ENCODE measurements around the gene LOXHD1. TPM values are rescaled to one million over a fixed set of nuclear protein-coding genes. Genes with fewer than 3 reads are reported as not detected.

Gene LOXHD1
- total RNA-seq, 1 experiment from 2014 or later = 25.5 TPM

DNA sequence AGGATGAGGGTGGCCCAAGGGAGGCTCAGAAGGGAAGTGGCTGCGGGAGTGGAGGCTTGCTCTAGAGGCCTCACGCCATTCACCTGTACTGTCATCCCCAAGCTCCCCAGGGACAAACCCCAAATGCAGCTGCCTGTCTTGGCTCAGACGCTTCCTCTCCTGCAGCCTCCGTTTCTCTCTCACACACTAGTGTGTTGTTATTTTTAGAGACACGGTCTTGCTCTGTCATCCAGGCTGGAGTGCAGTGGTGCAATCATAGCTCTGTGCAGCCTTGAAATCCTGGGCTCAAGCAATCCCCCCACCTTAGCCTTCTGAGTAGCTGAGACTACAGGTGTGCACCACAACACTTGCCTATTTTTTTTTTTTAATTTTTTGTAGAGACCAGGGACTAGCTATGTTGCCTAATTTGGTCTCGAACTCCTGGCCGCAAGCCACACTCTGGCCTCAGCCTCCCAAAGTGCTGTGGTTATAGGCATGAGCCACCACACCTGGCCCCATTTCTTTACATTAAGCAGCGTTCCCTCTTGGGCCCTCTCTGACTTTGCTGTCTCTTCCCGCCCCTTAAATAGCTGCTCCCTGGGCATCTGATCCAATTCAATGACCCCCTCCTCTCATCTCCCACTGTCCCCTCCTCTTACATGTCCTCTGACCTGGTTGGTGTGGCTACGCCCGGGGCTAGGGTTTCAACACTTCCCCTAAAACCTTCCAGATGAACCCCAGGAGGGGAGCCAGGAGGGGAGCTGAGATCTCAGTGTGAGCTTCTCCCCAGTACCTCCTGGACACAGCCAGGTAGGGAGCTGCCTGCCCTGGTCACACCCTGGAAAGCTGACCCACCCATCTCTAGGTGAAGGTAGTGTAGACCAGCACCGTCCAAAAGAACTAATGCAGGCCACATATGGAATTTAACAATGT, 24.0 kb upstream of the LOXHD1 start:
- H3K27me3 ChIP-seq (replicated peaks; ENCODE audit: insufficient read depth, low read depth, low read length, poor library complexity) = no peaks in the 10 kb centered on the region
- no peak for DNase-seq (ENCODE audit: low spot score)
- H3K4me3 ChIP-seq (ENCODE audit: low read depth, low read length, poor library complexity, severe bottlenecking) = no peak overlapping the region
- intact Hi-C loops (cut with micrococcal nuclease; ENCODE audit: unreplicated experiment) = no loop called here
- no peaks in the 10 kb centered on the region for H3K4me1 ChIP-seq (ENCODE audit: insufficient read depth, low read length, poor library complexity, severe bottlenecking)
- ChIA-PET POLR2A (ENCODE audit: low non-redundant PET) (no interaction called here), CTCF (no interaction called here)
- H3K36me3 ChIP-seq (ENCODE audit: insufficient read depth, low read length, poor library complexity, severe bottlenecking) = no peaks in the 10 kb centered on the region
- TF ChIP-seq EZH2 (IDR thresholded peaks at IDR 0.05; ENCODE audit: borderline replicate concordance, low read depth, low read length, poor library complexity, severe bottlenecking) = no peak
- TF ChIP-seq, protein P1, sequence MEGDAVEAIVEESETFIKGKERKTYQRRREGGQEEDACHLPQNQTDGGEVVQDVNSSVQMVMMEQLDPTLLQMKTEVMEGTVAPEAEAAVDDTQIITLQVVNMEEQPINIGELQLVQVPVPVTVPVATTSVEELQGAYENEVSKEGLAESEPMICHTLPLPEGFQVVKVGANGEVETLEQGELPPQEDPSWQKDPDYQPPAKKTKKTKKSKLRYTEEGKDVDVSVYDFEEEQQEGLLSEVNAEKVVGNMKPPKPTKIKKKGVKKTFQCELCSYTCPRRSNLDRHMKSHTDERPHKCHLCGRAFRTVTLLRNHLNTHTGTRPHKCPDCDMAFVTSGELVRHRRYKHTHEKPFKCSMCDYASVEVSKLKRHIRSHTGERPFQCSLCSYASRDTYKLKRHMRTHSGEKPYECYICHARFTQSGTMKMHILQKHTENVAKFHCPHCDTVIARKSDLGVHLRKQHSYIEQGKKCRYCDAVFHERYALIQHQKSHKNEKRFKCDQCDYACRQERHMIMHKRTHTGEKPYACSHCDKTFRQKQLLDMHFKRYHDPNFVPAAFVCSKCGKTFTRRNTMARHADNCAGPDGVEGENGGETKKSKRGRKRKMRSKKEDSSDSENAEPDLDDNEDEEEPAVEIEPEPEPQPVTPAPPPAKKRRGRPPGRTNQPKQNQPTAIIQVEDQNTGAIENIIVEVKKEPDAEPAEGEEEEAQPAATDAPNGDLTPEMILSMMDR (conservative IDR thresholded peaks at IDR 0.05; ENCODE audit: low read depth, low read length) = no peak
- no peaks in the 10 kb centered on the region for H3K9me3 ChIP-seq (ENCODE audit: low read depth, low read length, poor library complexity, severe bottlenecking)
- no peak overlapping the region for H3K27ac ChIP-seq (ENCODE audit: low read depth, low read length, poor library complexity, severe bottlenecking)
- no TSS peak for BruUV-seq (replicated peaks)

DNA sequence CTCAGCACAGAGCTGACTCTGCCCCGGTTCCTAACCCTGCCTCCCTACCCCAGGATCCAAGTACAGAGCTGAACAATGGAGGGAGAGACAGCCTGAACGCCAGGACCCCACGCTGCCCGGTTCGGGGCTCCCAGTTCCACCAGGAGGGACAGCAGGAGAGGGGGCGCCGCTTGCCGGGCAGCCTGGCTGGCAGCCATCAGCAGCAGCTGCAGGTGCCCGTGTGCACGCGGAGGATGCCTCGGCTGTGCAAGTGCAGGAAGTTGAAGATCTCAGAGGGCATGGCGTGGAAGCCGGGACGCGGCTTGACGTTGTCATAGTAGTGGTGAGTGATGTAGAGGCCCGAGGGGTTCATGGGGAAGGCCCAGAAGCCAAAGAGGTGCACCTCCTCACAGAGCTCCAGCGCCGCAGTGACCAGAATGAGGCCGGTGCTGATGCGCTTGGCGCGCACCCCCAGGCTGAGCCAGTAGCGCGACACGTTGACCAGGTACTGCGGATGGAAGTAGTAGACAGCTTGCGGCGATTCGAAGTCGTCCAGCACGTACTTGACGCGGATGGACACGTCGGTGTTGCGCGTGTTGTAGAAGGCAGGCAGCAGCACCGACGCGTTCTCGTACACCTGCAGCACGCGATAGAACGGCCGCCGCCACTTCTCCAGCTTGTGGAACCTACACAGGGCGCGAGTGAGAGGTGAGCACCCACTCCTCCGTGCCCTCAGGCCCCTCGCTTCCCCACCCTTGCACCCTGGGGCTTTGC, 23.0 kb upstream of the LOXHD1 start:
- no peaks in the 10 kb centered on the region for H3K9me3 ChIP-seq (ENCODE audit: low read depth, low read length, poor library complexity, severe bottlenecking)
- CTCF ChIA-PET = no interaction called here
- POLR2A ChIA-PET (ENCODE audit: low non-redundant PET) = no interaction called here
- no peaks in the 10 kb centered on the region for H3K4me1 ChIP-seq (ENCODE audit: insufficient read depth, low read length, poor library complexity, severe bottlenecking)
- no peak overlapping the region for H3K27ac ChIP-seq (ENCODE audit: low read depth, low read length, poor library complexity, severe bottlenecking)
- H3K27me3 ChIP-seq (replicated peaks; ENCODE audit: insufficient read depth, low read depth, low read length, poor library complexity) = no peaks in the 10 kb centered on the region
- TF ChIP-seq, protein P1 (conservative IDR thresholded peaks at IDR 0.05; ENCODE audit: low read depth, low read length) = no peak
- no peak for TF ChIP-seq EZH2 (IDR thresholded peaks at IDR 0.05; ENCODE audit: borderline replicate concordance, low read depth, low read length, poor library complexity, severe bottlenecking)
- DNase-seq (ENCODE audit: low spot score) = no peak
- BruUV-seq (replicated peaks) = no TSS peak
- H3K4me3 ChIP-seq (ENCODE audit: low read depth, low read length, poor library complexity, severe bottlenecking) = no peak overlapping the region
- no peaks in the 10 kb centered on the region for H3K36me3 ChIP-seq (ENCODE audit: insufficient read depth, low read length, poor library complexity, severe bottlenecking)
- intact Hi-C loops (cut with micrococcal nuclease; ENCODE audit: unreplicated experiment) = no loop called here

DNA sequence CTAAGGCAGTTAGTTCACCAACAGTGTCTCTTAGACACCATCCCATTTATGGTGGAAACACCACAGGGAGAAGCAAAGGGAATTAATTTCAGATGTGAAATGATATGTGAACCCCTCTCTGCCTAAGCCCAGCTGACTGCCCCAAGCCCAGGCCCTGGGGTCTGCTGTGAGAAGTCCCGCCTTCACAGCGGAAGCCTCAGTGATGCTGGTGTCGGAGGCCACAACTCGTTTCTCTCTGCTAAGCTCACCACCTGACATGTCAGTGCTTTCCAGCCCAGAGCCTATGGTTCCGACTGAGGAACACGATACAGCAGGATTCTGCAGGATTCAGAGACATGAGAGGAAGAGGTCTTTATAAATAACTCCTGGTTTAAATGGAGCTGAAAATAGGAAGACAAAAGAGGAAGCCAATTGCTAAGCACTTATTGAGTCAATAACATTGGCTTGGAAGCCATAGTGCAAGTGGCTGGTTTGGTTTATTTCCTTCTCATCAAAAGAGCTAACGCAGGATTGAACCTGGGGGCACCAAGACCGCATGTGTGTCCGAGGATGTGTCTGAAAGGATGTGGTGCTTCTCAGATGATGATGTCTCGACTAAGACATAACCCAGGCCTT, 21.9 kb upstream of the LOXHD1 start:
- Histone ChIP-seq H3K4me3 (ENCODE audit: low read depth, low read length, poor library complexity, severe bottlenecking) (no peak overlapping the region), H3K36me3 (ENCODE audit: insufficient read depth, low read length, poor library complexity, severe bottlenecking) (no peaks in the 10 kb centered on the region), H3K27ac (ENCODE audit: low read depth, low read length, poor library complexity, severe bottlenecking) (no peak overlapping the region), H3K9me3 (ENCODE audit: low read depth, low read length, poor library complexity, severe bottlenecking) (no peaks in the 10 kb centered on the region), H3K4me1 (ENCODE audit: insufficient read depth, low read length, poor library complexity, severe bottlenecking) (no peaks in the 10 kb centered on the region), H3K27me3 (replicated peaks; ENCODE audit: insufficient read depth, low read depth, low read length, poor library complexity) (no peaks in the 10 kb centered on the region)
- POLR2A ChIA-PET (ENCODE audit: low non-redundant PET) = no interaction called here
- no peak for DNase-seq (ENCODE audit: low spot score)
- intact Hi-C loops (cut with micrococcal nuclease; ENCODE audit: unreplicated experiment) = no loop called here
- BruUV-seq (replicated peaks) = no TSS peak
- CTCF ChIA-PET = no interaction called here
- TF ChIP-seq, protein P1 (conservative IDR thresholded peaks at IDR 0.05; ENCODE audit: low read depth, low read length) = no peak
- TF ChIP-seq EZH2 (IDR thresholded peaks at IDR 0.05; ENCODE audit: borderline replicate concordance, low read depth, low read length, poor library complexity, severe bottlenecking) = no peak
